ENCODE results near the gene SNAPC3. TPM values are rescaled to one million over a fixed set of nuclear protein-coding genes. Genes with fewer than 3 reads are reported as not detected.

SNAPC3 gene
- total RNA-seq, 2 donors from 2014 or later, result 36.9 to 56.6 TPM

- intact Hi-C loops (cut with DNase I), result loop anchor here (5.0 to 10.0 kb wide), 2 partner anchors 143 to 205 kb away; no protein-coding TSS in a partner anchor
- no peak overlapping the region for H3K9ac ChIP-seq (ENCODE audit: low read depth in 2 of 2, low read length in 2 of 2)
Observed at GRCh38 chr9:15417626-15418025, 5.0 kb upstream of the SNAPC3 start.

GRCh38 chr9:15420796-15421195, 1.9 kb upstream of the SNAPC3 start:
- Histone ChIP-seq H3K4me3 (no peak overlapping the region), H3K4me1 (peaks cover 18% of the 10 kb centered on the region), H3K36me3 (no peaks in the 10 kb centered on the region), H3K9me3 (no peaks in the 10 kb centered on the region), H3K9ac (ENCODE audit: low read depth in 2 of 2, low read length in 2 of 2) (no peak overlapping the region), H3K27ac (no peak overlapping the region), H3K27me3 (no peaks in the 10 kb centered on the region)
- no peak for DNase-seq
- no peak for TF ChIP-seq CTCF (IDR thresholded peaks at IDR 0.05)
- intact Hi-C loops (cut with DNase I), result loop anchor here (5.0 kb wide), 1 partner anchor 113 kb away; the partner anchor contains the start of gene TTC39B

More at GRCh38 chr9:15417626-15418025, 5.0 kb upstream of the SNAPC3 start:
- H3K4me3 ChIP-seq, result no peak overlapping the region
- H3K4me1 ChIP-seq, result peaks cover 6% of the 10 kb centered on the region
- no peak overlapping the region for H3K27ac ChIP-seq
- TF ChIP-seq CTCF (IDR thresholded peaks at IDR 0.05), result no peak
- H3K36me3 ChIP-seq, result no peaks in the 10 kb centered on the region
- no peaks in the 10 kb centered on the region for H3K27me3 ChIP-seq
- DNase-seq, result no peak
- no peaks in the 10 kb centered on the region for H3K9me3 ChIP-seq

- Histone ChIP-seq H3K4me3 (no peak overlapping the region), H3K36me3 (no peaks in the 10 kb centered on the region), H3K27ac (peak overlapping the region; percentile 90), H3K4me1 (peaks cover 19% of the 10 kb centered on the region), H3K9me3 (no peaks in the 10 kb centered on the region), H3K9ac (ENCODE audit: low read depth in 2 of 2, low read length in 2 of 2) (peak overlapping the region in 1 of 2 donors; percentile 97), H3K27me3 (no peaks in the 10 kb centered on the region)
- intact Hi-C loops (cut with DNase I), result loop anchor here (5.0 kb wide), 1 partner anchor 114 kb away; the partner anchor contains the start of gene TTC39B
- no peak for TF ChIP-seq CTCF (IDR thresholded peaks at IDR 0.05)
- peak; percentile 41 for DNase-seq
Observed at GRCh38 chr9:15421532-15421931, 1.1 kb upstream of the SNAPC3 start.

GRCh38 chr9:15421990-15422371, 695 bp upstream of the SNAPC3 start:
- intact Hi-C loops (cut with DNase I), result loop anchor here (5.0 kb wide), 1 partner anchor 115 kb away; the partner anchor contains the start of gene TTC39B
- no peak for TF ChIP-seq CTCF (IDR thresholded peaks at IDR 0.05)

GRCh38 chr9:15423231-15423985, 732 bp downstream of the SNAPC3 start:
- Histone ChIP-seq H3K4me1 (peaks cover 28% of the 10 kb centered on the region), H3K4me3 (peak overlapping the region; percentile 98), H3K27ac (peak overlapping the region; percentile 90), H3K27me3 (no peaks in the 10 kb centered on the region), H3K36me3 (no peaks in the 10 kb centered on the region), H3K9me3 (no peaks in the 10 kb centered on the region), H3K9ac (ENCODE audit: low read depth in 2 of 2, low read length in 2 of 2) (peak overlapping the region; percentile 93 to 97)
- no peak for TF ChIP-seq CTCF (IDR thresholded peaks at IDR 0.05)
- intact Hi-C loops (cut with DNase I), result loop anchor here (5.0 kb wide), 1 partner anchor 116 kb away; the partner anchor contains the start of gene TTC39B
- peak; percentile 25 for DNase-seq

More at GRCh38 chr9:15421990-15422371, 695 bp upstream of the SNAPC3 start:
- Histone ChIP-seq H3K36me3 (no peaks in the 10 kb centered on the region), H3K4me1 (peaks cover 19% of the 10 kb centered on the region), H3K27ac (peak overlapping the region; percentile 90), H3K9me3 (no peaks in the 10 kb centered on the region), H3K4me3 (peak overlapping the region; percentile 98), H3K27me3 (no peaks in the 10 kb centered on the region), H3K9ac (ENCODE audit: low read depth in 2 of 2, low read length in 2 of 2) (peak overlapping the region; percentile 58 to 97)
- no peak for DNase-seq

Measured in colonic mucosa (tissue), 4 donors.